Spleen (tissue), 11 donors: Measurements from ENCODE around the gene TEX261. TPM values are rescaled to one million over a fixed set of nuclear protein-coding genes. Genes with fewer than 3 reads are reported as not detected.

Experiments
- DNase-seq: peaks from one replicate; pipeline ENCODE4 v3.0.0-alpha.2; 2020
- H3K27ac ChIP-seq, 8 donors: fragments of 200-600 bp; sonication (generic) in 7 of 8; 1 replicate in 4 of 8; 2 replicates in 4 of 8; pipeline versions ENCODE4 v1.5.0 to v1.8.0; 2016 to 2021; ENCODE audit warnings: inconsistent platforms in 4 of 8, mild to moderate bottlenecking in 4 of 8, moderate library complexity in 1 of 8
- H3K27me3 ChIP-seq, 7 donors: fragments of 200-600 bp; sonication (generic) in 6 of 7; replicated peaks in 1 of 7; 1 replicate in 4 of 7; 2 replicates in 3 of 7; pipeline versions ENCODE4 v1.5.0 to v1.8.0; 2016 to 2021; ENCODE audit warnings: inconsistent platforms in 3 of 7, mild to moderate bottlenecking in 1 of 7
- H3K36me3 ChIP-seq, 6 donors: fragments of 200-600 bp; sonication (generic) in 5 of 6; 1 replicate in 4 of 6; 2 replicates in 2 of 6; pipeline versions ENCODE4 v1.5.0 to v1.8.0; 2016 to 2021; ENCODE audit warnings: inconsistent platforms in 2 of 6
- H3K4me1 ChIP-seq, 6 donors: fragments of 200-600 bp; sonication (generic) in 5 of 6; 1 replicate in 3 of 6; 2 replicates in 3 of 6; pipeline versions ENCODE4 v1.5.0 to v1.8.0; 2016 to 2021; ENCODE audit warnings: inconsistent platforms in 3 of 6
- H3K4me3 ChIP-seq, 8 donors: fragments of 200-600 bp; sonication (generic) in 7 of 8; 1 replicate in 4 of 8; 2 replicates in 4 of 8; pipeline versions ENCODE4 v1.5.0 to v1.8.0; 2016 to 2021; ENCODE audit warnings: inconsistent platforms in 4 of 8, mild to moderate bottlenecking in 4 of 8, moderate library complexity in 2 of 8
- H3K9me3 ChIP-seq, 8 donors: fragments of 200-600 bp; sonication (generic) in 7 of 8; 1 replicate in 4 of 8; 2 replicates in 4 of 8; pipeline versions ENCODE4 v1.5.0 to v1.8.0; 2016 to 2021; ENCODE audit warnings: inconsistent platforms in 4 of 8
- POLR2A ChIP-seq, 3 donors: fragments of 450-650 bp; IDR thresholded peaks; one replicate each; pipeline ENCODE4 v1.5.1; 2017; ENCODE audit warnings: antibody characterized with exemption in 3 of 3, mild to moderate bottlenecking in 1 of 3
- POLR2AphosphoS5 ChIP-seq, 3 donors: sonication (generic); formaldehyde crosslinking; IDR thresholded peaks; one replicate each; pipeline ENCODE4 v1.5.1; 2017; ENCODE audit warnings: antibody characterized with exemption in 3 of 3
- WGBS, 5 donors: extraction: QIAGEN DNeasy Blood & Tissue Kit in 3 of 5; methylation state at CpG; one replicate each; pipeline versions ENCODE4 v1.1.5 to v1.1.7; 2013 to 2018; 5-methylcytosine and 5-hydroxymethylcytosine counted together
- intact Hi-C: fragments of 100-400 bp; cut with DNase I; formaldehyde crosslinking; loops from one replicate; pipeline ENCODE4 v1.15.0; 2023; ENCODE audit warnings: low total_unique reads
- polyA plus RNA-seq, 3 donors: library from polyadenylated mRNA; stranded (reverse); fragments of 200-250 nt; gene quantifications; one replicate each; pipeline ENCODE4 v1.2.1, GENCODE V29; 2013
- total RNA-seq, 7 donors: library from RNA; depleted of rRNA in 3 of 7; stranded (reverse); fragments of >200 nt in 3 of 7; fragmentation: NEBNext Ultra II Directional in 4 of 7; extraction: Animal tissue kit (Norgen Biotek cat#: 25700) in 4 of 7; gene quantifications; one replicate each; pipeline versions ENCODE4 v1.1.0 to v1.2.1, GENCODE V29; 2016 to 2021
- TF ChIP-seq, protein P1 (sequence below), 11 experiments: fragments of 200-600 bp in 7 of 11; fragments of 450-650 bp in 4 of 11; sonication (generic) in 4 of 11; IDR thresholded peaks in 8 of 11; conservative IDR thresholded peaks in 3 of 11; 1 replicate in 7 of 11; 2 replicates in 4 of 11; pipeline versions ENCODE4 v1.4.0 to v1.8.0; 2016 to 2021; ENCODE audit warnings: antibody characterized with exemption in 11 of 11, inconsistent platforms in 4 of 11, mild to moderate bottlenecking in 1 of 11
- donor health status: healthy with polysubstance abuse.
- donor health status: DM: no; HTN: no; CAD: no; lungs with moderate emphysema.
- donor health status: DM: no; HTN: no; CAD: no.
- donor health status: Bipolar disorder and iron deficiency.
- donor health status: healthy.
- donor health status: DM: no; HTN: no; CAD: no.
- donor health status: DM: yes; HTN: yes; CAD: no.

Gene TEX261
- total and polyA plus RNA-seq, 10 donors: 8.7 to 55.7 (median 32.8) TPM

DNA sequence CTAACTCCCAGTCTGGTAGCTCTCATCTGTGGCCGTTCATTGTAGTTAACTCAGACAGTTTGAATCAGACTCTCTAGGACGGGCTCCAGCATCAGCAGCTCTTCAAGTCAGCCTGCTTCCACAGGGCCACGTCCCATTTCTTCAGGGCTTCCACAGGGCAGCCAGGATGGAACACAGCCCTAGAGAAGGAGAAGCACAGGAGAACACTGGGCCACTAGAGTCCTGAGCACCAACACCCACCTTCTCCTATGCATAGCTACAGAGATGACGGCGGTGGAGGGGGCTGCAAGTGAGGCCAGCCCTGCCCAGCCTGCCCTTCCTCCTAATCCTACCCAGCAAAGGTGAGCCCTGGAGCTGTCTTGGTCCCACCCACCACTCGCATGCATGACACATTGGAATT lies 10.2 kb upstream of the TEX261 start:
- peak; percentile 38 for DNase-seq
- no peak overlapping the region for H3K27ac ChIP-seq
- no peaks in the 10 kb centered on the region for H3K36me3 ChIP-seq
- no peak overlapping the region for H3K4me3 ChIP-seq
- H3K4me1 ChIP-seq: peaks cover 4 to 16% (median 9%) of the 10 kb centered on the region in 6 donors
- TF ChIP-seq POLR2A (IDR thresholded peaks at IDR 0.05) (no peak), POLR2AphosphoS5 (IDR thresholded peaks at IDR 0.05) (no peak)
- TF ChIP-seq, protein P1, sequence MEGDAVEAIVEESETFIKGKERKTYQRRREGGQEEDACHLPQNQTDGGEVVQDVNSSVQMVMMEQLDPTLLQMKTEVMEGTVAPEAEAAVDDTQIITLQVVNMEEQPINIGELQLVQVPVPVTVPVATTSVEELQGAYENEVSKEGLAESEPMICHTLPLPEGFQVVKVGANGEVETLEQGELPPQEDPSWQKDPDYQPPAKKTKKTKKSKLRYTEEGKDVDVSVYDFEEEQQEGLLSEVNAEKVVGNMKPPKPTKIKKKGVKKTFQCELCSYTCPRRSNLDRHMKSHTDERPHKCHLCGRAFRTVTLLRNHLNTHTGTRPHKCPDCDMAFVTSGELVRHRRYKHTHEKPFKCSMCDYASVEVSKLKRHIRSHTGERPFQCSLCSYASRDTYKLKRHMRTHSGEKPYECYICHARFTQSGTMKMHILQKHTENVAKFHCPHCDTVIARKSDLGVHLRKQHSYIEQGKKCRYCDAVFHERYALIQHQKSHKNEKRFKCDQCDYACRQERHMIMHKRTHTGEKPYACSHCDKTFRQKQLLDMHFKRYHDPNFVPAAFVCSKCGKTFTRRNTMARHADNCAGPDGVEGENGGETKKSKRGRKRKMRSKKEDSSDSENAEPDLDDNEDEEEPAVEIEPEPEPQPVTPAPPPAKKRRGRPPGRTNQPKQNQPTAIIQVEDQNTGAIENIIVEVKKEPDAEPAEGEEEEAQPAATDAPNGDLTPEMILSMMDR (IDR thresholded peaks at IDR 0.05 in 8 of 11, conservative IDR thresholded peaks at IDR 0.05 in 3 of 11): no peak
- H3K9me3 ChIP-seq: no peaks in the 10 kb centered on the region
- intact Hi-C loops: no loop called here
- H3K27me3 ChIP-seq: peaks cover 0 to 5% (median 0%) of the 10 kb centered on the region in 7 donors
- WGBS, 5 donors: 73 to 88% (median 84%) methylated on average over 3 to 6 of the region's 6 CpGs

DNA sequence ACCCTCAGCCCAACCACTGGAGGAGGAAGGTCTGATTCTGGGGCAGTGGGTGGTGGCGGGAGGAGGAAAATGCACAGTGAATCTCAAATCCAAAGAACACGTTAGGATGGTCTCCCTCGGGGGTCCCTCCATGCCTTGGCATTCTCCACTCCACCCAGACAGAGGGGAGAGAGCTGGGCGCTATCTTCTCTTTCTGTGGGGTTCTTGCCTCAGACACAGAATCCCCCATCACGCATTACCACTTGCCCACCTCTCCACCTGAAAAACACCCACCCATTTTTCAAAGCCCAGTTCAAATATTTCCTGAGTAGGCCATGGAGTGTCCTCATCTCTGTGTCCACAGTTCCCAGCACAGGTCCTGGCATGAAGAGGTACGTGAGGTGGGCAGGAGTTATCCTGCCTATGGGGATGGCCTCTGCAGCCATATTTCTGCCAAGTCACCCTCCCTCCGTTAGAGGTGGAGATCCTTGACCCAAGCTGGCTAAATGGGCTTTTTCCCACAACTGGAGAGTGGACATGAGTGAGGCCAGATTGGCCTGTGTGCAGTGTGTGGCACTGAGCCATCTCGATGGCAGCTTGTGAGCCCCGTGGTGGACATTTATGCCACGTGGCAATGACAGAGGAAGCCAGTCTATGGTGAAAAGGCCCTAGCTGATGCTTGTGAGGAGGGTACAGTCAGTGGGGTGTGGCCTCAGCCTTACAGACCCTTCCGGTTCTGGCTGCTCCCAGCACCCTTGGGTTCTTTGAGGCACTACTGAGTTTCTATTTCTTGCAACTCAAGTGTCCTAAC lies 9.5 kb upstream of the TEX261 start:
- Histone ChIP-seq H3K36me3 (no peaks in the 10 kb centered on the region), H3K27ac (no peak overlapping the region), H3K4me3 (no peak overlapping the region), H3K9me3 (no peaks in the 10 kb centered on the region), H3K4me1 (peaks cover 4 to 23% (median 11%) of the 10 kb centered on the region in 6 donors), H3K27me3 (peaks cover 0 to 5% (median 0%) of the 10 kb centered on the region in 7 donors)
- intact Hi-C loops: no loop called here
- TF ChIP-seq POLR2A (IDR thresholded peaks at IDR 0.05): no peak
- no peak for TF ChIP-seq POLR2AphosphoS5 (IDR thresholded peaks at IDR 0.05)
- TF ChIP-seq, protein P1 (IDR thresholded peaks at IDR 0.05 in 8 of 11, conservative IDR thresholded peaks at IDR 0.05 in 3 of 11): no peak
- no peak for DNase-seq
- WGBS, 5 donors: 77 to 83% (median 81%) methylated on average over 10 to 11 of the region's 11 CpGs

DNA sequence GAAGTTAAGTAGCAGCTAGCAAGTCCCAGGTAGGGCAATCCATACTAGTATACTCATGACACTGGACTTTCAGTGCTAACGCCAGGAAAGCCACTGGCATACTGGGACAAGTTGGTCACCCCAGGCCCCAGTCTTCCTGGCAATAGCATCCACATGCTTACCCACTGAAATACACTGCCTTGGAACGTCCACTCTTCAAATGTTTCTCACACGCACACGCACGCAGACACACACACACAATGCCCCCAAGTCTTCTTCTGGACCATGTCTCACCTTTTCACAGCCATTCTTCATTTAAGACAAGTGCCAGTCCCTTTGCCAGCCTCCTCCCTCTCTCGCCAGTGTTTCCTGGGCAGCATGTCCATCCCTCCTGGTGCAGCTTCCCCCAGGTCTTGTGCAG lies 8.7 kb upstream of the TEX261 start:
- H3K4me3 ChIP-seq: no peak overlapping the region
- peak; percentile 35 for DNase-seq
- H3K9me3 ChIP-seq: no peaks in the 10 kb centered on the region
- H3K27ac ChIP-seq: no peak overlapping the region
- H3K36me3 ChIP-seq: no peaks in the 10 kb centered on the region
- intact Hi-C loops: no loop called here
- peaks cover 4 to 24% (median 11%) of the 10 kb centered on the region in 6 donors for H3K4me1 ChIP-seq
- TF ChIP-seq, protein P1 (IDR thresholded peaks at IDR 0.05 in 8 of 11, conservative IDR thresholded peaks at IDR 0.05 in 3 of 11): no peak
- TF ChIP-seq POLR2AphosphoS5 (IDR thresholded peaks at IDR 0.05) (no peak), POLR2A (IDR thresholded peaks at IDR 0.05) (no peak)
- peaks cover 0 to 2% (median 0%) of the 10 kb centered on the region in 7 donors for H3K27me3 ChIP-seq
- WGBS, 5 donors: 85 to 91% (median 89%) methylated on average over 6 of the region's 6 CpGs

DNA sequence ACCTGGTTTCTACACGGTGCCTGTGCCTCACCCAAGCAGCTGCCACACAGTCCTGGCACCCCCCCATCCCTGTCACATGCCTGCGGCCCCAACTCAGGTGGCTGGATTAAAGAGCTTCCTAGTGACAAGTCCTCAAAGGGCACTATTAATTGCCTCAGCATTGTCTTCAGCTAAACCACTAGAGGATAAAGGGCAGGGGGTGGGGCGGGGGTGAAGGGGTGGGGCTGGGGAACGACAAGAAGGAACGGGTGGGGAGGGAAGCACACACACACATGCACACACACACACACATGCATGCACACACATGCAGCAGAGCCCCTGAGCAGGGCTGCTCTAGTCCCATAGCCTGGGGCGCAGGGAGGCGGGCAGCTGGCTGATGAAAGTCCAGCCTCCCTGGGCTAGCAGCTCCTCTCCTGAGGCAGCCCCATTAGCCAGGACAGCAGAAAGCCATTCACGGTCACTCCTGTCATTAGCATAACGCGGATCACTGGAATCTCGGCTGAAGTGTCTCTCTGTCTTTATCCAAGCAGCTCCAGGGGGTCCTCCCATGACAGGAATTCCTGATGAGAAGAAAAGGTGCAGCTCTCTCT lies 7.4 kb upstream of the TEX261 start:
- H3K4me3 ChIP-seq: no peak overlapping the region
- H3K9me3 ChIP-seq: no peaks in the 10 kb centered on the region
- intact Hi-C loops: no loop called here
- no peaks in the 10 kb centered on the region for H3K27me3 ChIP-seq
- TF ChIP-seq POLR2A (IDR thresholded peaks at IDR 0.05) (no peak), POLR2AphosphoS5 (IDR thresholded peaks at IDR 0.05) (no peak)
- TF ChIP-seq, protein P1 (IDR thresholded peaks at IDR 0.05 in 8 of 11, conservative IDR thresholded peaks at IDR 0.05 in 3 of 11): no peak
- WGBS, 5 donors: 55 to 70% (median 59%) methylated on average over 11 of the region's 11 CpGs
- no peak overlapping the region for H3K27ac ChIP-seq
- H3K36me3 ChIP-seq: no peaks in the 10 kb centered on the region
- DNase-seq: peak; percentile 67
- H3K4me1 ChIP-seq: peaks cover 4 to 24% (median 11%) of the 10 kb centered on the region in 6 donors
